NT2/D1 (cell line): ENCODE measurements around the gene PTPRN2.

ENCODE experiments used
- SUZ12 ChIP-seq: IDR thresholded peaks from 2 replicates; pipeline ENCODE4 v1.6.1; 2011; ENCODE audit not compliant: insufficient read length, insufficient read depth; ENCODE audit errors: extremely low read depth
- YY1 ChIP-seq: IDR thresholded peaks from 2 replicates; pipeline ENCODE4 v1.6.1; 2011; ENCODE audit not compliant: insufficient read length, insufficient read depth
- ZNF274 ChIP-seq: IDR thresholded peaks from 2 replicates; pipeline ENCODE4 v1.6.1; 2011; ENCODE audit warnings: mild to moderate bottlenecking, low read depth, low read length

- TF ChIP-seq ZNF274, result no peak
- no peak for TF ChIP-seq SUZ12
- TF ChIP-seq YY1, result no peak
Measured at GRCh38 chr7:158424531-158424930, 163.1 kb downstream of the PTPRN2 start.
